Motor neuron (in vitro differentiated cells): ENCODE measurements around the gene GORAB. TPM values are rescaled to one million over a fixed set of nuclear protein-coding genes. Genes with fewer than 3 reads are reported as not detected.

ENCODE experiments used
- ATAC-seq, 8 experiments: fragments of 200-7000 bp; cut with Tn5 transposase; replicated peaks in 6 of 8; 2 replicates each; pipeline ENCODE4 v1.8.0; 2021; ENCODE audit warnings: mild to moderate bottlenecking in 8 of 8, moderate library complexity in 8 of 8
- H3K27ac ChIP-seq, 2 donors: fragments of 250-450 bp; sonication (Bioruptor Pico); 2 replicates each; pipeline ENCODE4 v1.9.0; 2021; ENCODE audit warnings: antibody characterized with exemption in 2 of 2, mild to moderate bottlenecking in 2 of 2, moderate library complexity in 1 of 2
- H3K4me1 ChIP-seq, 2 donors: fragments of 250-450 bp; sonication (Bioruptor Pico); replicated peaks in 1 of 2; 2 replicates each; pipeline ENCODE4 v1.6.1; 2021; ENCODE audit warnings: antibody characterized with exemption in 2 of 2, mild to moderate bottlenecking in 2 of 2, moderate library complexity in 1 of 2
- H3K4me3 ChIP-seq, 5 donors: fragments of 250-450 bp; sonication (Bioruptor Pico); 2 replicates each; pipeline ENCODE4 v1.9.0; 2021; ENCODE audit warnings: antibody characterized with exemption in 5 of 5, mild to moderate bottlenecking in 5 of 5, moderate library complexity in 4 of 5
- WGBS, 10 experiments: fragments of 450-650 bp; shearing (Covaris generic); methylation state at CpG; one replicate each; pipeline ENCODE4 v1.0.0; 2022; 5-methylcytosine and 5-hydroxymethylcytosine counted together
- in situ Hi-C, 9 experiments: fragments of 400-800 bp; cut with MboI; loops; one replicate each; pipeline ENCODE4 v1.15.0; 2021; ENCODE audit warnings: low sequenced_read_pairs in 9 of 9, low pct_unique_long_range_greater_than_20kb in 2 of 9; ENCODE audit not compliant: unreplicated experiment in 9 of 9
- total RNA-seq, 8 experiments: library from RNA; unstranded; fragments of 300-600 nt; gene quantifications; 2 replicates each; pipeline versions ENCODE4 v1.2.3 to v1.2.4, GENCODE V29; 2022

GORAB gene
- total RNA-seq, 8 experiments from 2014 or later, result 11.7 to 21.6 (median 18.1) TPM

DNA sequence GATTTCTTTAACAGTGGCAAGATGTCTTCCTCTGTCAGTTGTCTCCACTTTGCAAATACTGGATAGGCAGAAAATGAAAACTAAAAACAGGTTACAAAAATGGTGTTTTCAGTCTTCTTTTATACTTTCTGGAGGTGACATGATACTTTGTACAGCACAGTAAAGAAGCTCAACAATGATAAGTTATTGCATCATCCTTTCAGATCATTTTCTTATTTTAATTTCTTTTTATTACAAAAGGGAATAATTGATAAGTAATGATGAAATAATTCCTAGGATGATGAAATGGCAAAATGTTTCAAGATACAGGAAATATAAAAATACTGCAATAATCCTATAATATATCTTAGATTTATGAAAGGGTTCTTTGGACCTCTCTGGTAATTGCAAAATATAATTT, 16.5 kb downstream of the GORAB start:
- in situ Hi-C loops, result no loop called here
- no peak for ATAC-seq
- H3K4me3 ChIP-seq, result no peak overlapping the region
- peaks cover 0 to 4% of the 10 kb centered on the region in 2 donors for H3K4me1 ChIP-seq
- no peak overlapping the region for H3K27ac ChIP-seq

DNA sequence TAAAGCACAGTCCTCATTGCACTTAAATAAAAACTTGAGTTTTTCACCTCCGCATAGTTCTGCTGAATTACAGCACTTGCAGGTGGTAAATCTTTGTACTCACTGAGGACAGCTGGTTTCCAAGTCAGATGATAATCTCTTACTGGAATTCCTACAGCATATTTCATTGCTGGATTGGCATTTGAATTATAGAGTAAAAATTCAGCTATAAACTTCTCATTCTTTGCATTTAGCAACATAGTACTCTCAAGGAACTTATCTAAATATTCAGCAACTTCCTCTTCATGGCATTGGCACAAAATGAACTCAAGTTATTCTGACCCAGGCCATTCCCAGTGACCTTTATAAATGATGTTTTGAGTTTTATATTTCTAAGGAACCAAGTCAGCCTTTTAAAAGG, 23.4 kb downstream of the GORAB start:
- in situ Hi-C loops, result loop anchor here in 1 of 9 experiments (10.0 kb wide), 1 partner anchor 109 kb away; the partner anchor contains the start of gene PRRX1
- no peak overlapping the region for H3K4me3 ChIP-seq
- ATAC-seq, result peak in 2 of 8 experiments; percentile 33 to 78
- 80 to 100% (median 83%) methylated on average over 1 of the region's 1 CpG for WGBS, 10 experiments
- no peak overlapping the region for H3K27ac ChIP-seq
- H3K4me1 ChIP-seq, result peaks cover 0 to 8% of the 10 kb centered on the region in 2 donors

DNA sequence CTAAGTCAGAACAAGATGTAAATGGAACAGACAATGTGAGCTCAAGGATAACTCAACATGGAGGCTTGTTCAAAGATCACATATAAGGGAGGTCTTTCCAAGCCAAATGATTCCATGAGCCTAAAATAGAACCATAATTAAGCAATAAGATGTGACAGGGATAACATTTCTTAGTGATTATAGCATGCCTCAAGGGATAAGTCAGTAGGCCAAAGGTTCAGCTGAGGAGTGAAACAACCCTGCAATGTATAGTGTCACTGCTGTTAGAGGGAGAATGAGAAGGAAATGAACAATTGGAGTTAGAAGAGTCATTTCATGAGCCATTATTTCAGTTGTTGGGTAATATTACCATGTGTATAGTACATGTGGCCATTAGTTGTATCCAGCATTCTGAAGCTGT, 25.0 kb downstream of the GORAB start:
- peaks cover 0 to 8% of the 10 kb centered on the region in 2 donors for H3K4me1 ChIP-seq
- no peak overlapping the region for H3K27ac ChIP-seq
- in situ Hi-C loops, result loop anchor here in 1 of 9 experiments (10.0 kb wide), 1 partner anchor 108 kb away; the partner anchor contains the start of gene PRRX1
- H3K4me3 ChIP-seq, result no peak overlapping the region
- ATAC-seq, result peak in 4 of 8 experiments; percentile 11 to 70 (median 31)

DNA sequence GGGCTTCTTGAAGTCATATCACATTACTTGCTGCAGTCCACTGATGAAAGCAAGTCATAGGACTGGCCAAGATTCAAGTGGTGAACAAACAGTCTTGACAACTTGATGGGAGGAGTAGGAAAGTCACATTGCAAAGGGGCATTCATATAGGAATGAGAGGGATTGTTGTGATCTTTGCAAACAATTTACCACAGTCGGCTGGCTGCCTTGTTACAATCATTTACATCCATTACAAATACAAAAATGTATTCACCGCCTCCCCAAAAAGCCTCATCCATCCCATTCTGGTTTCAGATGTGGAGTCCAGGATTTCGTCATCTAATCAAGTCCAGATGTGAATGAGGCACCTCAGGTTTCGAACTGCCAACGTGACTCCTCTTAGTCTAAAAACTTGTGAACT, 26.8 kb downstream of the GORAB start:
- 23 to 100% (median 80%) methylated on average over 1 to 5 of the region's 5 CpGs; no CpG with 5 or more reads in 1 of the 10 experiments for WGBS, 10 experiments
- H3K4me3 ChIP-seq, result no peak overlapping the region
- no peak for ATAC-seq
- in situ Hi-C loops, result loop anchor here in 1 of 9 experiments (10.0 kb wide), 1 partner anchor 106 kb away; the partner anchor contains the start of gene PRRX1
- peaks cover 16 to 23% of the 10 kb centered on the region in 2 donors for H3K4me1 ChIP-seq
- no peak overlapping the region for H3K27ac ChIP-seq

DNA sequence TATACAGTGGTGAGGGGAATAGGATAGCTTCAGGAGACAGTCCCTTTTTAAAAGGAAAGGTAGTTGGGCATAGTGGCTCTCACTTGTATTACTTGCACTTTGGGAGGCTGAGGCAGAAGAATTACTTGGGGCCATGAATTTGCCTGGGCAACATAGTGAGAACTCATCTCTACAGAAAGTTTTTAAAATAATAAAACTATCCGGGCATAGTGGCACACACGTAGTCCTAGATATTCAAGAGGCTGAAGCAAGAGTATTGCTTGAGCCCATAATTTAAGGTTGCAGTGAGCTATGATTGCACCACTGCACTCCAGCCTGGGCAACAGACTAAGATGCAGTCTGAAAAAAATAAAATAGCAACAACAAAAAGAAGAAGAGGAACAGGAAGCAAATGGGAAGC, 27.2 kb downstream of the GORAB start:
- Histone ChIP-seq H3K4me1 (peaks cover 18 to 24% of the 10 kb centered on the region in 2 donors), H3K4me3 (no peak overlapping the region), H3K27ac (no peak overlapping the region)
- no peak for ATAC-seq
- in situ Hi-C loops, result loop anchor here in 1 of 9 experiments (10.0 kb wide), 1 partner anchor 106 kb away; the partner anchor contains the start of gene PRRX1
- WGBS, 10 experiments, result 0 to 100% (median 91%) methylated on average over 1 to 2 of the region's 2 CpGs; no CpG with 5 or more reads in 2 of the 10 experiments

DNA sequence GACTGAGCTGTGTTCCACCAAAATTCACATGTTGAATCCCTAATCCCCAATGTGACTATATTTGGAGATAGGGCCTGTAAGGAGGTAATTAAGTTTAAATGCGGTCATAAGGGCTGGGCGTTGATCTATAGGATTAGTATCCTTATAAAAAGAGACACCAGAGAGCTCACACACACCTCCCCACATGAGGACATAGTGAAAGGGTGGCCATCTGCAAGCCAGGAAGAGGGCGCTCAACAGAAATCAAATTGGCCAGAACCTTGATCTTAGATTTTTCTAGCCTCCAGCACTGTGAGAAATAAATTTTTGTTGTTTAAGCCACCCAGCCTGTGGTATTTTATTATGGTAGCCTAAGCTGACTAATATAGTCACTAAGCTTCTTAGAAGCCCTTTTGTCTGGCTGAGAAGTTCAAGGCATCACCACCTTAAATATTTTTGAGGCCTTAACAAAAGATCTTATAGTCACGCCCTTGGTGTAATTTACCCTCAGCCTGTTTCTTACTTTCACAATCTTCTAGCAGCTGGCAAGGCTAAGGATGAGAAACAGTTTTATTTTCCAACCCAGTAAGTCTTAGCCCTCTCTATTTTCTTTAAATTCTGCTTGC, 28.8 kb downstream of the GORAB start:
- WGBS, 10 experiments, result 85 to 100% (median 95%) methylated on average over 1 to 4 of the region's 4 CpGs; no CpG with 5 or more reads in 2 of the 10 experiments
- no peak overlapping the region for H3K4me3 ChIP-seq
- no peak overlapping the region for H3K27ac ChIP-seq
- in situ Hi-C loops, result no loop called here
- no peak for ATAC-seq
- H3K4me1 ChIP-seq, result peaks cover 18 to 24% of the 10 kb centered on the region in 2 donors

DNA sequence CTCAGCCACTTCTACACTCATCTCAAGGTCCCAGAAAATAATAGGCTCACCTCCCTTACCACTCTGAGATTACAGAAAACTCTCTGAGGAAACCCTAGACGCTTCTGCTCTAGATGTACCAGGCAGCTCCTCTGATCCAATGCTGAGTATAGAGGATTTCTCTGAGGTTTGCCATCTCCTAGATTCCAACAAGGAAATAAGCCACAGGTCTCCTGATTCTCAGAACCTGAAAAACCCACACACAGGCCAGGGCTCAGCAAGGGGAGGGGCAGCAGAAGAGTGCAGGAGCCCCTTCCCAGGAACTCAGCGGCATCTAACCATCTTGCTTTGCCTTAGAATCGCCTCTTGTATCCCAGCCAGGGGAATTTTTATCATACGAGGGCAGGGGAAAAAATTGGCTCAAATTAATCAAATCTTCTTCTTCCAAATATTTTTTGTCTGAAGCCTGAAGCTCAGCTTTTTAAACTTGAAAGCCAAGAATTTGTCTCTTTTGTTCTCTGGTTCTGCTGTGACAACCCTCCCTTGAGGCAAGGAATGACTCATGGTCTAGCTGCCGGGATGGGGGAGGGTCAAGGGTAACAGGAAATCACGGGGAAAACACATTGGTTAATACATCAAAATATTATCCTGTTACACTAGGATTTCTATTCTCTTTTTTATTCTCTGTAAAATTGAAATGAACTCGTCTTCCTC, 30.8 kb downstream of the GORAB start:
- peaks cover 17 to 18% of the 10 kb centered on the region in 2 donors for H3K4me1 ChIP-seq
- H3K27ac ChIP-seq, result peak overlapping the region in 1 of 2 donors; percentile 67
- peak; percentile 90 to 98 (median 96) for ATAC-seq
- in situ Hi-C loops, result no loop called here
- WGBS, 10 experiments, result 0 to 60% (median 34%) methylated on average over 1 to 7 of the region's 7 CpGs; no CpG with 5 or more reads in 1 of the 10 experiments
- no peak overlapping the region for H3K4me3 ChIP-seq

DNA sequence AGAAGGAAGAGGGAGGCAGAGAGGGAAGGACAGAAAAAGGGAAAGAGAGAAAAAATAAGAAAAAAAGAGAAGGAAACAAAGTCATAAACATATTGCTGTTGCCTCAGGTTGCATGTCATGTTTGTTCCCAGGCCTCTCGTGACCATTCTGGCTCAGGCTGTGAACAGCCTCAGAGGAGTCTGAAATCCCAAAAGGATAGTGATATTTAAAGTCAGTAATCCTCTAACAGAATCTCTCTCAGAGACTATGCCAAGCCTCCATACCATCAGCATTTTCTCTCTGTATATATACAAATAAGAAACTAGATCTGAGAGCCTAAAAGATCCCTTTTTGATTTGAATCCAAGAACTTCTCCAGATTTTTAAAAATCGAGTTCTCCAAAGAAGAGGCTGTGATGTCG, 35.2 kb downstream of the GORAB start:
- H3K4me3 ChIP-seq, result no peak overlapping the region
- ATAC-seq, result no peak
- 52 to 90% (median 77%) methylated on average over 1 to 3 of the region's 3 CpGs for WGBS, 10 experiments
- H3K27ac ChIP-seq, result no peak overlapping the region
- H3K4me1 ChIP-seq, result peaks cover 17% of the 10 kb centered on the region in 2 donors
- in situ Hi-C loops, result no loop called here

DNA sequence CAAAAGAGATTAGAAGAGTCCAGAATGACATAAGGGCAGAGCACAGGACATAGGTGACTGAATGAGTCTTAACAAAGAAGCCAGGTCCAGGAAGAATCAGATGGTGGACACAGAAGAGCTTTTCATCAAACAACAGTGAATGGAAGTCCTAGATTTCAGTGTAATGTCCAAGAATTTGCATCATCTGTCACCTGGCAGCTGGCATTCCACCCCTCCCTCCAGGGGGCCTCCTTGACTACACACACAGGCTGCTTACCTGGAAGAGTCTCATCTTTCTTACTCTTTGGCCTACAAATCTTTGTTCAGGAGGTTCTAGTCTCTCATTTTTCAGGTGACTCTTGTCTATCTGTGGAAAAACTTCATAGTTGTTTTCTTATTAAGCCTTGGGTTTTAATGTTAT, 36.2 kb downstream of the GORAB start:
- no peak overlapping the region for H3K27ac ChIP-seq
- no peak overlapping the region for H3K4me3 ChIP-seq
- in situ Hi-C loops, result no loop called here
- H3K4me1 ChIP-seq, result peaks cover 7% of the 10 kb centered on the region in 2 donors
- no peak for ATAC-seq

DNA sequence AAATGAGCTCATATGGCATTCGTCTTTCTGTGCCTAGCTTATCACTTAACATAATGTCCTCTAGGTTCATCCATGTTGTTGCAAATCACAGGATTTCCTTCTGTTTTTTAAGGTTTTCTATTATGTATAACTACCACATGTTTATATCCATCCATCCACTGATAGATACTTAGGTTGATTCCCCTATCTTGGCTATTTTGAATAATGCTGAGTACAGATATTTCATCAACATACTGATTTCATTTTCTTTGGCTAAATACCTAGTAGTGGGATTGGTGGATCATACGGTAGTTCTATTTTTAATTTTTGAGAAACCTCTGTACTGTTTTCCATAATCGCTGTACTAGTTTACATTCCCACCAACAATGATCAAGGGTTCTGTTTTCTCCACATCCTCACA, 45.0 kb downstream of the GORAB start:
- no peak overlapping the region for H3K27ac ChIP-seq
- H3K4me1 ChIP-seq, result no peaks in the 10 kb centered on the region
- H3K4me3 ChIP-seq, result no peak overlapping the region
- 67 to 97% (median 89%) methylated on average over 1 to 3 of the region's 3 CpGs for whole genome bisulfite sequencing, 10 experiments
- ATAC-seq, result no peak
- in situ Hi-C loops, result no loop called here

DNA sequence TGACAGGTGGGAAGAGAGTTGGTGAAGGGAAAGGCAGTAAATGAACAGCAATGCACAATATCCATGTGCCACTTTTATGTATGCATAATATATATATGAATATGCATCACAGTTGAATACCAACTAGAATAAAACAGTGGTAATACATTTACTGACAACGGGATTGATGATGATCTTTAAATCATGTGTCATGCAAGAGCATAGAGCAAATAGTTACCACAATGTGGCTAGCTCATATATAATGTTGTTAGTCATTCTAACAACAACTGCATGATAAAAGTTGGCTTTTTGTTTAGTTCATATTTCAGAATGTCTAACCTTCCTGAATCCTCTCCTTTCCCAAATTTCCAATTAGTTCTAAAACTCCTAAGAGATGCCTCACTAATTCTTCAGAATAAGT, 46.4 kb downstream of the GORAB start:
- WGBS, 10 experiments, result 0 to 89% (median 69%) methylated on average over 1 of the region's 1 CpG; no CpG with 5 or more reads in 1 of the 10 experiments
- peak in 1 of 8 experiments; percentile 44 for ATAC-seq
- Histone ChIP-seq H3K27ac (no peak overlapping the region), H3K4me1 (no peaks in the 10 kb centered on the region), H3K4me3 (no peak overlapping the region)
- in situ Hi-C loops, result no loop called here

DNA sequence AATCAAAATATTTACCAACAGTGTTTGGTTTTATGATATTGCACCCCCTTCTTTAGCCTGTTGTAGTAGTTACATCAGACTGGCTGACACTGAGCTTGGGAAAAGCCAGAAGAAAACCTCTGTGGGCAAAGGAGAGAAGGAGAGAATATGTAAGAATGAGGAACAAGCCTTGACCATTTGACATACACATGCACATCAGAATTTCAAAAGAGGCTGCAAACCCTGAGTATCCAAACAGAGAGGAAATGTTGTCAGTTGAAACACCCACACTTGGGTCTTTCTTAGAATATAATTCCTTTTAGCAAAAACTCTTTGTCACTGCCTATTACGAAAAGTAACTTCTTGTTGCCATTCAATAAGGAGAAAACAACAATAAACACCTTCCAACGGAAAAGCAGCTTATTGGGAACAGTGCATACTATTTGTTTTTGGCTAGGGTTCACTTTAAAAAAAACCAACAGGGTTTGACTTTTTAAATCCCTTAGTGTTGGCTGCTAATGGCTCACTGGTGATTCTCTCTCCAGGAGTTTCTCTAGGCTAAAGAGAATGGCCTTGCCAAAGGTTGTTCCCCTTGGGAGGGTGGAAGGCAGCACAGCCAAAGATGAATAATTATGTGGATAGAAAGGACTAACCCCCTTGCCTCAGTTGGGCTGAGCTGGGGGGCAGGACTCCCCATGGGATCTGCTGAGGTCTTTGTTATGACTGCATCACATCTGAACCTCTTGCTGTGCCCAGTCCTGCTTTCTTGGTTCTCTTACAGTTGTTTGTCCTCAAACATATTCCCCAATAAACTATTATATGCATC, 48.9 kb downstream of the GORAB start:
- in situ Hi-C loops, result no loop called here
- no peak for ATAC-seq
- no peaks in the 10 kb centered on the region for H3K4me1 ChIP-seq
- no peak overlapping the region for H3K27ac ChIP-seq
- H3K4me3 ChIP-seq, result no peak overlapping the region
- 48 to 100% (median 72%) methylated on average over 1 to 2 of the region's 2 CpGs; no CpG with 5 or more reads in 1 of the 10 experiments for WGBS, 10 experiments

DNA sequence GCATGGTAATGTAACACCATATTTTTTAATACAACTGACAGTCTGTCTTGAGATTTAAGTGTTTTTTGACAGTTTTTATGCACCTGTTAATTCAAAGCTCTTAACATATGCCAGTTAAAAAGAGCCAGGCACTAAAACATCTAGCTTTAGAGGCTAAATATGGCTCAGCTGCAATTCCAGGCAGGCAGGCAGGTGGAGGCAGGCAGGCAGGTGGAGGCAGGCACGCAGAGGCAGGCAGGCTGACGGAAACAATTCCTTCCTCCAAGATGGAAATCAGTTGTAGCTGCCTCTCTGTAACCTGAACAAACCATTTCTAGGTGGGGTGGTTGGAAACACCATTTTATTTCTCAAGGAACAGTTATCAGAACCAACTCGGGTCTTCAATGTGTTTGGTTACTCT, 51.2 kb downstream of the GORAB start:
- ATAC-seq, result no peak
- WGBS, 10 experiments, result 70 to 100% (median 86%) methylated on average over 1 to 3 of the region's 3 CpGs; no CpG with 5 or more reads in 4 of the 10 experiments

More for the DNA sequence above, 51.2 kb downstream of the GORAB start:
- Histone ChIP-seq H3K4me3 (no peak overlapping the region), H3K4me1 (peaks cover 0 to 9% of the 10 kb centered on the region in 2 donors), H3K27ac (no peak overlapping the region)
- in situ Hi-C loops, result no loop called here
